HCT116 (cell line): ENCODE data around the gene RANBP1. TPM values are rescaled to one million over a fixed set of nuclear protein-coding genes. Genes with fewer than 3 reads are reported as not detected.
A peak's percentile ranks its signal among the peaks of the same experiment; 100 is the strongest.

ENCODE experiments used
- ATAC-seq: fragments of 200-7000 bp; cut with Tn5 transposase; 2 replicates; pipeline ENCODE4 v1.9.1; 2020; ENCODE audit warnings: mild to moderate bottlenecking, moderate library complexity
- BruUV-seq: library from RNA; stranded (reverse); fragments of 400-500 nt; replicated peaks from 2 replicates; lab custom pipeline; 2021; lab: Mats Ljungman, UMichigan
- CTCF ChIA-PET: fragments of 300-600 bp; sonication (Branson Sonifier 250); formaldehyde crosslinking; loops from one replicate; lab custom pipeline; 2021; ENCODE audit warnings: antibody characterized with exemption; lab: Charles Lee
- POLR2A ChIA-PET: fragments of 300-600, 350-600 bp; sonication (Branson Sonifier 250); formaldehyde crosslinking; loops from one replicate; lab custom pipeline; 2021; ENCODE audit warnings: antibody characterized with exemption; lab: Charles Lee
- RAD21 ChIA-PET, 2 experiments: fragments of 300-600 bp; sonication (Branson Sonifier 250); formaldehyde crosslinking; loops; one replicate each; lab custom pipeline; 2023; ENCODE audit warnings: low total read pairs in 2 of 2; ENCODE audit not compliant: uncharacterized antibody in 2 of 2, unreplicated experiment in 2 of 2, low non-redundant PET in 1 of 2; lab: Charles Lee
- DNase-seq: peaks from one replicate; pipeline ENCODE4 v3.0.0-alpha.2; 2010; ENCODE audit warnings: low read depth, low spot score
- H2AFZ ChIP-seq: fragments of 200-600 bp; shearing (Covaris generic), sonication (generic); 2 replicates; pipeline ENCODE4 v1.6.1; 2017; ENCODE audit warnings: low read depth, mixed run types, mixed read lengths, antibody characterized with exemption, low read length; ENCODE audit not compliant: poor library complexity, severe bottlenecking
- H3K27ac ChIP-seq: 2 replicates; pipeline ENCODE4 v1.5.1; 2012; ENCODE audit warnings: low read depth, low read length
- H3K27me3 ChIP-seq: fragments of 200-600 bp; sonication (generic); 2 replicates; pipeline ENCODE4 v1.6.1; 2016; ENCODE audit warnings: mixed run types, low read length, mixed read lengths; ENCODE audit not compliant: insufficient read depth
- H3K36me3 ChIP-seq, 2 experiments: fragments of 200-500 bp in 1 of 2; fragments of 200-600 bp in 1 of 2; sonication (Bioruptor generic) in 1 of 2; sonication (generic) in 1 of 2; 2 replicates each; pipeline versions ENCODE4 v1.5.1 to v1.6.1; 2014 to 2016; ENCODE audit warnings: low read length in 2 of 2, inconsistent platforms in 1 of 2, mixed read lengths in 1 of 2, mixed run types in 1 of 2; ENCODE audit not compliant: insufficient read depth in 2 of 2, control insufficient read depth in 1 of 2
- H3K4me1 ChIP-seq, 2 experiments: fragments of 200-600 bp in 1 of 2; sonication (generic) in 1 of 2; 2 replicates each; pipeline versions ENCODE4 v1.5.1 to v1.6.1; 2012 to 2017; ENCODE audit warnings: low read length in 2 of 2, inconsistent platforms in 1 of 2, mild to moderate bottlenecking in 1 of 2, mixed read lengths in 1 of 2, mixed run types in 1 of 2, moderate library complexity in 1 of 2; ENCODE audit not compliant: insufficient read depth in 2 of 2, control insufficient read depth in 1 of 2
- H3K4me2 ChIP-seq: fragments of 200-600 bp; sonication (generic); 2 replicates; pipeline ENCODE4 v1.6.1; 2017; ENCODE audit warnings: mixed run types, low read length, mixed read lengths
- H3K4me3 ChIP-seq, 2 experiments: fragments of 200-600 bp in 1 of 2; sonication (generic) in 1 of 2; replicated peaks in 1 of 2; 2 replicates each; pipeline ENCODE4 v1.5.1; 2011 to 2016; ENCODE audit warnings: low read length in 2 of 2, control low read depth in 1 of 2, low read depth in 1 of 2, mild to moderate bottlenecking in 1 of 2, mixed read lengths in 1 of 2, mixed run types in 1 of 2
- H3K79me2 ChIP-seq: fragments of 200-600 bp; sonication (generic); 2 replicates; pipeline ENCODE4 v1.6.1; 2017; ENCODE audit warnings: mild to moderate bottlenecking, mixed run types, low read length, moderate library complexity, mixed read lengths; ENCODE audit not compliant: insufficient read depth
- H3K9ac ChIP-seq: fragments of 200-600 bp; sonication (generic); 2 replicates; pipeline ENCODE4 v1.6.1; 2016; ENCODE audit warnings: low read length, mixed read lengths
- H3K9me2 ChIP-seq: fragments of 200-600 bp; sonication (generic), shearing (Covaris generic); 2 replicates; pipeline ENCODE4 v1.6.1; 2017; ENCODE audit warnings: mixed run types, mild to moderate bottlenecking, moderate library complexity; ENCODE audit not compliant: insufficient read depth
- H3K9me3 ChIP-seq, 2 experiments: fragments of 200-500 bp in 1 of 2; fragments of 200-600 bp in 1 of 2; sonication (Bioruptor generic) in 1 of 2; sonication (generic) in 1 of 2; 2 replicates each; pipeline ENCODE4 v1.6.1; 2014 to 2017; ENCODE audit warnings: low read length in 2 of 2, mixed read lengths in 2 of 2, inconsistent platforms in 1 of 2, low read depth in 1 of 2, mild to moderate bottlenecking in 1 of 2, mixed run types in 1 of 2, moderate library complexity in 1 of 2; ENCODE audit not compliant: control insufficient read depth in 1 of 2, insufficient read depth in 1 of 2
- H4K20me1 ChIP-seq: fragments of 200-600 bp; sonication (generic), shearing (Covaris generic); 2 replicates; pipeline ENCODE4 v1.6.1; 2017; ENCODE audit warnings: mixed run types, mild to moderate bottlenecking, moderate library complexity; ENCODE audit not compliant: insufficient read depth
- CEBPB ChIP-seq: IDR thresholded peaks from 2 replicates; pipeline ENCODE4 v1.6.1; 2012; ENCODE audit warnings: low read depth
- POLR2A ChIP-seq: IDR thresholded peaks from 2 replicates; pipeline ENCODE4 v1.7.0; 2011; ENCODE audit warnings: borderline replicate concordance; ENCODE audit not compliant: insufficient read depth, insufficient read length; ENCODE audit errors: extremely low read depth
- SP1 ChIP-seq: IDR thresholded peaks from 2 replicates; pipeline ENCODE4 v1.6.1; 2012; ENCODE audit warnings: low read depth
- SRF ChIP-seq: IDR thresholded peaks from 2 replicates; pipeline ENCODE4 v1.6.1; 2012; ENCODE audit warnings: low read depth
- ZBTB33 ChIP-seq: IDR thresholded peaks from 2 replicates; pipeline ENCODE4 v1.6.1; 2011; ENCODE audit warnings: mild to moderate bottlenecking, low read length, moderate library complexity; ENCODE audit not compliant: insufficient replicate concordance; ENCODE audit errors: extremely low read depth
- ZFX ChIP-seq: fragments of 450-650 bp; IDR thresholded peaks from 2 replicates; pipeline ENCODE4 v1.6.1; 2017
- ZNF274 ChIP-seq: fragments of 200-500 bp; sonication (Bioruptor generic); IDR thresholded peaks from 2 replicates; pipeline ENCODE4 v1.6.1; 2014; ENCODE audit warnings: mild to moderate bottlenecking, low read depth, low read length, inconsistent platforms
- intact Hi-C: fragments of 100-400 bp; cut with micrococcal nuclease; formaldehyde crosslinking; loops from 2 replicates; pipeline ENCODE4 v1.10.0; 2022
- total RNA-seq: library from RNA; stranded (reverse); gene quantifications from one replicate; pipeline ENCODE4 v1.2.1, GENCODE V29; 2021; ENCODE audit not compliant: unreplicated experiment

RANBP1 gene
- total RNA-seq, 1 experiment from 2014 or later, result 351 TPM

GRCh38 chr22:20108757-20109230 is 7.1 kb upstream of the RANBP1 start:
- ATAC-seq (no peak), DNase-seq (no peak)
- intact Hi-C loops, result no loop called here
- Histone ChIP-seq H3K27me3 (no peaks in the 10 kb centered on the region), H3K4me1 (peaks cover 0 to 4% of the 10 kb centered on the region in 2 experiments; a peak in 1 of 4 replicates), H3K4me2 (no peak overlapping the region), H3K27ac (no peak overlapping the region), H2AFZ (no peak overlapping the region), H3K4me3 (no peak overlapping the region), H3K9me3 (no peaks in the 10 kb centered on the region), H4K20me1 (no peaks in the 10 kb centered on the region), H3K9me2 (no peaks in the 10 kb centered on the region), H3K36me3 (peaks cover 24 to 69% of the 10 kb centered on the region in 2 experiments; a peak in 3 of 4 replicates), H3K79me2 (peaks cover 22% of the 10 kb centered on the region), H3K9ac (no peak overlapping the region)
- POLR2A ChIA-PET, result no interaction called here
- no TSS peak for BruUV-seq
- CTCF ChIA-PET, result no interaction called here
- TF ChIP-seq ZFX, result no peak
- RAD21 ChIA-PET, result no interaction called here

GRCh38 chr22:20109411-20110358 is 6.2 kb upstream of the RANBP1 start:
- H3K9ac ChIP-seq, result no peak overlapping the region
- no peaks in the 10 kb centered on the region for H3K9me2 ChIP-seq
- H3K4me2 ChIP-seq, result no peak overlapping the region
- ATAC-seq (no peak), DNase-seq (no peak)
- peak overlapping the region; percentile 34 for H3K27ac ChIP-seq
- H3K9me3 ChIP-seq, result no peaks in the 10 kb centered on the region
- H3K4me3 ChIP-seq, result no peak overlapping the region
- RAD21 ChIA-PET, result no interaction called here
- peaks cover 25% of the 10 kb centered on the region for H3K79me2 ChIP-seq
- H4K20me1 ChIP-seq, result no peaks in the 10 kb centered on the region
- TF ChIP-seq ZBTB33 (no peak), ZNF274 (no peak), POLR2A (no peak), CEBPB (no peak), SRF (no peak), SP1 (no peak)
- CTCF ChIA-PET, result no interaction called here
- no TSS peak for BruUV-seq
- intact Hi-C loops, result loop anchor here (10.0 kb wide), 1 partner anchor 145 kb away; no protein-coding TSS in a partner anchor
- POLR2A ChIA-PET, result no interaction called here
- H2AFZ ChIP-seq, result no peak overlapping the region
- no peaks in the 10 kb centered on the region for H3K27me3 ChIP-seq
- peaks cover 26 to 69% of the 10 kb centered on the region in 2 experiments; a peak in 3 of 4 replicates for H3K36me3 ChIP-seq
- peaks cover 0 to 4% of the 10 kb centered on the region in 2 experiments; a peak in 1 of 4 replicates for H3K4me1 ChIP-seq
